Activated CD4-positive, alpha-beta T cell treated with anti-CD3 and anti-CD28 coated beads, Interleukin-2, amount 50 U/mL, for 4 hours (primary cell): ENCODE results near the gene KAZN.

Experiments used
- DNase-seq, 2 experiments: peaks; one replicate each; pipeline ENCODE4 v3.0.0-alpha.2; 2020

KAZN gene

DNA sequence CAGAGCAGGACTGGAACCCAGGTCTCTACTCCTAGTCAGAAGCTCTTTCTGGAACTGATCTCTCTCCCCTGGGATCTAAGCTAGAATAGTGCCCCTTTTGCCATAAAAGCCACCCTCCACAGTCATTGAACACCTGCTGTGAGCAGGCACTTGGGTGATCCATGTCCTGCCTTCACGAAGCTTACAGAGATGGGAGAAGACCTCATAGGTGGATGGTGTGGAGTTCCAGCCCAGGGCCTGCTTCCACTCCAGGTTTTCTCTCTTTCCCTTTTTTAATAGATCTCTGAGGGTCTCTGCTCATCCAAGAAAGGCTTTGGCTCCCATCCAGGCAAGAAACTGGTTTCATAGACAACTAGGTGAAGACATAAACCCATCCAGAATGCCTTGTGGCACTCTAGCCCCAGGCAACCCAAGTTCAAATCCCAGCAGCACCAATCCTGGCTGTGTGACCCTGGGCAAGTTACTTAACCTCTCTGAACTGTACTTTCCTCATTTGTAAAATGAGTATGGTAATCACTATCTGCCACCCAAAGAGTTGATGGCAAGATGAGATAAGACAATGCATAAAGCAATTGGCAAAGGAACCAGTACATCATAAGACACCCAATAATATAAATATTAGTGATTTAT is 508.7 kb downstream of the KAZN start:
- no peak for DNase-seq

DNA sequence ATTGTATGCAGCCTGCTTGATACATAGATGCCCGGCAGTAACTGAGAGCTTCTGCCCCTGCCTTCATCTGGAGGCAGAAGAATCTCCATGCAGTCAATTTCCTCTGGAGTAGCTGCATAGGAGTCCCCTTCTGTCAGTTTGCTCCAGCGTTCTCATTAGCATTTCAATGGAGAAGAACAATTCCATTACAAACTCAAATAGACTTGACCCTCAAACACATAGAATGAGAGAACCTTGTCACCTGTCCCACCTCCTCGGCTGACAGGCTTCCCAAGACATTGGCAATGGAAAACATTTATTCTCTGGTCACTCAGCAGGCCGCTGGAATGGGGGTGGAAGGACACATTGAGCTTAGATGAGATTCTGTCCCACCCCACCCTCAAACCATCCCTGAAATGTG is 509.4 kb downstream of the KAZN start:
- DNase-seq, result no peak

DNA sequence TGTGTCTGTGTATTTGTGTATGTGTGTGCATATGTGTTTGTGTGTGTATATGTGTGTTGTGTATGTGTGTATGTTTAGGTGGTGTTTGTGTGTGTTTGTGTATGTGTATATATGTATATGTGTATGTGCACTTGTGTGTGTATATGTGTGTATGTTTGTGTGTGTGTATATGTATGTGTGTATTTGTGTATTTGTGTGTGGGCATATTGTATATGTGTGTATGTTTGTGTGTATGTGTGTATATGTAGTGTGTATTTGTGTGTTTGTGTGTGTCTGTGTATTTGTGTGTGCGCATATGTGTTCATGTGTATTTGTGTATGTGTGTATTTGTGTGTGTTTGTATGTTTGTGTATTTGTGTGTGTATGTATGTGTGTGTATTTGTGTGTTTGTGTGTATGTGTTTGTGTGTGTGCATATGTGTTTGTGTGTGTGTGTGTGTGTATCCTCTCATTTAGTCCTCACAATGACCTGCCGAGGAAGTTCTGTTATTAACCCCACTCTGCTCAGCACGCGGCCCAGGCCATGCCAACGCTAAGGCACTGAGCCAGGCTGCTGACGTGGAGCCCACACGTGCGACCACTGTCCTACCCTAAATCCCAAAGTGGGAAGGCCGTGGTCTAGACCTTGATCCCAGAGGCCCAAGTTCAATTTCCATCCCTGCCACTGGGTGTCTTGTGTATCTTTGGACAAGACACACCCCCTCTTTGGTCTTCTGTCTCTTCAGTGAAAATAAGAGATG is 511.8 kb downstream of the KAZN start:
- DNase-seq, result no peak

DNA sequence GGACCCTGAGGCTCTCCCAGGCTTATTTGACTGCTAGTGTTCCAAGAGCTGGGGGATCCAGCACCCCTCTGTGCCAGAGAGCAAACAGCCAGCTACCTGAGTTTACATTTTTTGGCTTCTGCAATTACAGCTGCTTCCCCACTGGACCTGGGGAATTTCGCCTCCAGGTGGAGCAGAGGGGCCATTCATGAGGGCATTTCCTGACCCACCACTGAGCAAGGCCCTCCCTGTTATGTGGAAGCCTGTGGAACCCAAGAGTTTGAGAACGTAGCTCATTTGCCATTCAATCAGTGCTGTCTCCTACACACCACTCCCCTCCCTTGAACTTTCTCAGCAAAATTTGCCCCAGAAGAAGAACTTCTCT is 512.4 kb downstream of the KAZN start:
- DNase-seq, result no peak

DNA sequence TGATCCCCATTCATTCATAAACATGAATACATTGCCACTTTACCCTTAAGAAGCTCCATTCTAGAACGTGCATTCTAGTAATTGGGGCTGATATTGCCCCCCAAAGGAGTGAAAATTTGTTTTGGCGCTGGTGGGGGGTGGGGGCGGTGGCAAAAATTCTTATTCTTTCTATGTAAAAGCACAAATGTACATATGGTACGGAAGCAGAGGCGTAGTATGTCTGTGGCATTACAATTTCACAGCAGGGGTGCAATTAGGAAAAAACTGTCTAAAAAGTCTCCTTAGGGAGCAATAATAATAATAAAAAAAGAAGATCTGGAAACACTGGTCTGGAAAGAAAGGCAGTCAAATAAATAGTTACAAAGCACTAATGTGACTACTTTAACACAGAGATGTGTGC is 514.7 kb downstream of the KAZN start:
- DNase-seq, result no peak

DNA sequence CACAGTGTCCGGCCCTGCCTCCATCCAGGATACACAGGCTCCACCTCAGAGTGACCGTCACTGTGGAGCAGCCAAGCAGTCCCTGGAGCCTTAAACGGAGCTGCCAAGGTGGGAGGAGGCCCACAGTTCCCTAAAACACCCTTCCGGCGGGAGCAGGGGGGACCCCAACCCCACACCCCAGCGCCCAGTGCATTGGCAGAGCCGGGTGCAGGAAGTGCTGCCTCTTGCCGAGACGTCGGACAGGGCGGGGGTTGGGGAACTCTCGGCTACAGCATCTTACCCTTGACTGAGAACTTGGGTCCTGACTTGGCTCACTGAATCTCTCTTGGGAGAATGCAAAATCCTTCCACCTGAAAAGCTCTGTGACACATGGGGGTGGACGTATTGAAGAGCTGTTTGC is 516.4 kb downstream of the KAZN start:
- no peak for DNase-seq

DNA sequence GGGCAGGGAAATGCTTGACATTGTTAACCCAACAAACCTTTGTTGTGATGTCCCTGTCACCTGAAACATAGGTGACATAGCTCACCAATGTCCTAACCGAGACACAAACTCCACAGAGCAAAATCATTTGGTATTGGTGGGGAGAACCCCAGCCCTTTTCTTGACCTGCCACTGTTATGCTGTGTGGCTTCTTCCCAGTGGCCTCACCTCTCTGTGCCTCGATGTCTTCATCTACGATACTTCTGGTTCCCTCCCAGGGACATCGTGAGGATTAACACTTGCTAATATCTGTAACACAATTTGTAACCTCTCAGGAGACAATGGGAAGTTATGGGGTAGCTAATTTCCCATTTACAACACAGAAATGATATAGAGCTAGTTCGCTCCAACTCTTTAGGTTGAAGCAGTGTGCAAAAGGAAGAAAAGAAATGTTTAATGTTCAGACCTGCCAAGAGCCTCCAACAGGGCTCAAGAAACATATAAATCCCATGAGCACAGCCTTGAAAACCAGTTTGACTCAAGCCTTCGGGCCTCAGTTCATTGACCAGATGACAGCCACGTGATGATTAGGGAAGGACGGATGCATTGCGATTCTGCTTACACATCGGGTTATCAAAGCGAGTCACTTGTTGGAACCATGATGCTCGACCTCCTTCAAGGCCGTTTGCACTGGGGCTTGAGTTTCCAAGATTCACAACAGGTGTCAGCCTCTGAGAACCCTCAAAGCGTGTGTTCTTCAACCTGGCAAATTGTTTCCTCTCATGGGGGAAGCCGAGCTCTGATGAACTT is 517.3 kb downstream of the KAZN start:
- no peak for DNase-seq

DNA sequence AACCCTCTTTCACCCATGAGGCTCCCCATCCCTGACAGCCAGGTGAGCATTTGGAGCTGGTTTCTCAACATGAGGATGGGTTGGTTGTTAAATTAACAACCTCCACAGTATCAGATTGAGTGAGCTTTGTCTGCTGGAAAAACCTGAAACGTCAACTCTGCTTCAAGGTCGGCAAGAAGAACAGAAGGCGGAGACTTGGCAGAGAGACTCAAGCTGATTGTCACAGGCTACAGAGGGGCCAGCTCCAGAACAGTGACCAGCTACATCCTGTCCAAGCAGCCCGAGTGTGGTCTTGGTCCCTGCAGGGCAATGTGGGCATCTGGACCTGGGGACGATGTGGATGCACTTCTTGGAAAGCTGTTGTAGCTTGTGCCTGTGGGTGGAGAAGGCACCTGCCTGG is 518.5 kb downstream of the KAZN start:
- DNase-seq, result no peak

DNA sequence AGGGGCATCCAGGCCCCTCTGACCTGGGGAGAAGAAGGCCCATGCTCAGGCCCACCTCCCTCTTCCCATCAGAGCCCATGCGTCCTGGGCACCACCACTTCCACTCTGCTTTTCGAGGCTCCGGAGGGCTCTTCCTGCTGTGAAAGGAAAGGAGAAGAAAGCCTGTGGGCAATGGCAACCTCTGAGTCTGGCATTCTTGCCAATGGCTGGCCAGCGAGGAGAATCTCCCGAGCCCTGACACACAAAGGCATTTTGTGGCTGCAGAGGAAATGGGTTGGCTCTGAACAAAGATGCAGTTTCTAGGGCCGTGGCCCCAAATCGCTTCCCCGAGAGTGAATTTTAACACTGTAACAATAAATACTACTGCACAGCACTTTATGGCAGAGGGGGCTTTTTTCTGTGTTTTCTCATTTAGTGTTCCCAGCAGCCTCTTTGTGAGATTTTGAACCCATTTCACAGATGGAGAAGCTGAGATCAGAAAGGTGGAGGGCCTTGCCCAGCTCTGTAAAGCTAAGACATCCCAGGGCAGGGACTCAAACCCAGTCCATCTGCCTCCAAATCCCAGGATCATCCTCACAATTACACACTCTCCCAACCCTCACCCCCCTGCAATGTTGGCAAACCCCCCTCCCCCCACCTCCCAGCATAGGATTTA is 519.3 kb downstream of the KAZN start:
- DNase-seq, result no peak

DNA sequence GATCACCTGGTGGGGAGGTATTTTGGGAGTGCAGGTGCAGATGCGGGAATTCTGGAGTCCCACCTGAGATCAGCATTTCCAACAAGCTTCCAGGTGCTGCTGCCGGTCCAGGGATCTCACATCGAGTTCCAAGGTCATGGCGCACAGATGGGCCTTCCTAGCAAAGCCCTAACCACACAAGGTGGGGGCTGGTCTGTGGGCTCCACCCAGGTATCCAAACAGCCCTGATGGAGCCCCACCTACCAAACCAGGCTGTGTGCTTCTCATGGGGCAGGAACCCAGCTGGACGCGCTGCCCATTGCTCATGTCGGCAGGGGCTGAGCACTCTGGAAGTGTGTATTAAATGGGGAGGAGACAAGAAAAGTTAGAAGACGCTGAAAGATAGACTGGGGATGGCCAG is 520.1 kb downstream of the KAZN start:
- DNase-seq, result no peak

DNA sequence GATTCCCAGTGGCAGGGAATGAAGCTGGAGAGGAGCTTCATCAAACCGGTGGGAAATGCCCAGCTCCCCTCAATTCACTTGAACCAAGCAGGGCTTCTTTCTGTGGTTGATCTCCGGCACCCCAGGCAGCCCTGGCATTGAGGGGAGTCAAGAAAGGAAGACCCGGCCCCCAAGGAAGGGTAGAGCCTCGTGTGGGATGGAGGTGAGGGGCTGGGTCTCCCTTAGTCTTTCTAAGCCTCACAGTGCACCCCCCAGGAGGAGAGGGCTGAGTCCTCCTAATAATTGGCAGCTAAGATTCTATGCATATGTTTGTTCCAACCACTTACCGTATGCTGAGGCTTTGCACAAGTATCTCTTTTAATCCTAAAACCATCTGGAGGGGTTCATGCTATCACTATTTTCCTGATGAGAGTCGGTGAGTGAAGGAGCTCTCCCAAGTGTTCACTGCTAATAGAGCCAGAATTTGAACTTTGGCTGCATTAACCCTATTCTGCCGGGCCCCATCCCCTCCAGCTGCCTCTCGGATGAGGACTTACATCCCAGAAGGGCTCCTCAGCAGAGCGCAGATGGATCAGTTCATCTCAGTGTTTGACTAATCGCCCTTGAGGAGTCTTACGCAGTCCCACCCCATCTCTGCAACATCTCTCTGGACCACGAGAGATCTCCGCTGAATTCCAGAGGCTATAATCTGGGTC is 521.9 kb downstream of the KAZN start:
- no peak for DNase-seq

DNA sequence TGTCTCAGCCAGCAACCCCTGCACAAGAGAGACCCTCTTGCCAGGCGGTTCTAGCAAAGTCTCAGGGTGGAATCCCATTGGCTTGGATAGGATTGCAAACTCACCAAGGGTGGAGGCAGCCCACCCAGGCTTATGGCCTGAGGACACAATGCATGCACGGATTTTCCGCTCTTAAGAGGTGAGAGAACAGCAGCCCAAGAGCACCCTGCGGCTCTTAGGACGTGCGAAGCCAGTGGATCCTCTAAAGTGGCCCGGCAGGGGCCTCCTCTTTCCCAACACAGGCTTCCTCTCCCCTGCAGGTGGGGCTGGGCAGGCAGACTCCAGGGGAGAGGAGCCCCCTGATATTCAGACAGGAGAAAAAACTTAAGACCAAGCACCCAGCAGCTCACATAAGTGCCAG is 523.8 kb downstream of the KAZN start:
- no peak for DNase-seq

DNA sequence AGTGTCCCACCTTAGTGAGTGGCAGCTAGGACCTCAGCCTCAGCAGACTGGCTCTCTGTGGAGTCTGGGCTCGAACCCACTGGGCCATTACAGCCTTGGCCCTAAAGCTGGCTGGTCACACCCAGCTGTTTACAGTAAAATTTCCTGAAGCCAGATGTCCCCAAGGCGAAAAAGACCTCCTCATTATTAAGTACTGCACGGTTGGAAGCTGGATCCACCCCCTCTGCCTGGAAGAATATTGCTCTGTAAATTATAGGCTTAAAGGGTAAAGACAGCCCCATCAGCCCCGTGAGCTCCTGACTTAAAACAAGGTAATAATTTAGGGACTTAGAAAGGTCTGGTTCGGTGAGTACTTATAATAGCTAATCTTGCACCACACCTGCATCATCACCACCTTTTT is 524.8 kb downstream of the KAZN start:
- DNase-seq, result no peak

DNA sequence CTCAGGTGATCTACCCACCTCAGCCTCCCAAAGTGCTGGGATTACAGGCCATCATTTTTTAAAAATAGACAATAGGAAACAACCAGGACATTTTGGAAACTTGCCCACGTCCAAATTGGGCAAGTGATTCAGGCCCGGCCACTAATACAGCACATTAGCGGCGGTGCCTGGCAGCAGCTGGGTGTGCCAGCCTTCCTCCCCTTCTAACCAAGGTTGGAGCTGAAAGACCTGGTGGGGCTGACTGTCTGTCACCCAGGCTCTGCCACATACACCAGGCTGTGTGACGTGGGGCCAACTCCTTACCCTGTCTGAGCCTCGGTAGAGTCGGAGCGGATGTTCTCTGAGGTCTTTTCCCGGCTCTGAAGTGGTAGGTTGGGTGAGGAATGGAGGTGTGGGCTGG is 525.4 kb downstream of the KAZN start:
- DNase-seq, result no peak

DNA sequence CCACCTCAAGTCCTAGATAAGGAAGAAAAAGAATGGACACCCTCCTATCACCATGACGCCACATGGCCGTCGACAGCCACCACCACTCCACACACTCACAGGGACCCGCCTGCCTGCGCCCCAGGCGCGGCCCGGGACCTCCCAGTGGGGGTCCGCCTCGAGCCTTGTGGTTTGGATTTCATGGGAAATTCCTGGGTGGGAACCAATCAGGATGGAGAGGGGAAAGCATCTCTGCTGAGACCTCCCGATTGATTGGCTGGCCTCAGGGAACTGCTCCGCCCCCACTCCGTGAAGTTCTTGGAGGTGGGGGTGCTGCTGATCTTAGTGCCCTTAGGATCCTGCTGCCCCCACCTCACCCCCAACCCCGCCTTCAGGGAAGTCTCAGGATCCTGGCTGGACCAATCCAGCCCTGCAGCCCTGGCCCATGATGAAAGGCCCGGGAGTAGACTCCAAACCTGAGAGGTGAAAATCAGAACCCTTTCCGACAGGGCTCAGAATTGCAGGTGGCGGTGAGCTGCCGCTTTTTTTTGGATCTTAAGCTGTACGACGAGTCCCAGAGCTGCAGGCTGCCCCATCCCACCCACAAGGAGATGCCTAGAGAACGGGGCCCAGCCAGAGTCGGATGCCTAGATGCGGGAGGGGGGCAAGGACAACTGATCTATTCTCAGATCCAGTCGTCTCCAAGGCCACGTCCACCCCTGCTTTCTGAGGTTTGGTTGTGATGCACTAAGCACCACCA is 526.0 kb downstream of the KAZN start:
- no peak for DNase-seq

DNA sequence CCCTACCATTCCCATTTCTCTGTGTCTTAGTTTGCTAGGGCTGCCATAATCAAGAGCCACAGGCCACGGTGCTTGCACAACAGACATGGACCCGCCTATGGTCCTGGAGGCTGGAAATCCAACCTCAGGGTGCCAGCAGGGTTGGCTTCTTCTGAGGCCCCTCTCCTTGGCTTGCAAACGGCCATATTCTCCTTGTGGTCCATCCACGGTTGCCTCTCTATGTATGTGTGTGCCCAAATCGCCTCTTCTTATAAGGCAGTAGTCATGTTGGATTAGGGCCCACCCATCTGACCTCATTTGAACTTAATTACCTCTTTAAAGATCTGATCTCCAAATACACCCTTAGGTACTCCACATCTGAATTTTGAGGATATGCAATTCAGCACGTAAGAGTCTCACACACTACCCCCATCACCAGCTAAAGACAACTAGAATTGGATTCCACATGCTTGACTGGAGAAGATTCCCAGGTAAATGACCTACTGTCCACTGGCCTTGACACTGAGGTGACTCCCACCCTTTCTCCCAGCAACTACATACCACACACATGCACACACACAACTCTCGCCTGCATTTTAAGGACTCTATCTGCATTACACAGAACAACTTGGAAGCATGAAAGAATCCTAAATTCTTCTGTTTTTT is 526.7 kb downstream of the KAZN start:
- no peak for DNase-seq

DNA sequence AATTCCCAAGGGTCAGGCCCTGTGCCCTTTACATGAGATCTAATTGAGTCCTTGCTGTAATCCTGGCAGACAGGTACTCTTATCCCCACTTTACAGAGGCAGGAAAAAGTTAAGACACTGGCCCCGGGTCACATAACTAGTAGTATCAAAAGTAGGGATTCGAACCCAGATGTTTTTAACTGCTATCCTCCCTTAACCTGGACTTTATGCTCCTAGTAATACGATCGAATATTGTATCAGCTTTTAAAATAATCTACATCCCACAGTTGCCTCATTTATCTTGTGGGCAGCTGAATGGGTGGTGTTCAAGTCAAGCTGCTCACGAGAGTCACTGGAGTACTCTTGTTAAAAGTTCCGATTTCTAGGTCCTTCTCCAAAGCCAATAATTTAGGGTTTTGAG is 529.6 kb downstream of the KAZN start:
- DNase-seq, result no peak

DNA sequence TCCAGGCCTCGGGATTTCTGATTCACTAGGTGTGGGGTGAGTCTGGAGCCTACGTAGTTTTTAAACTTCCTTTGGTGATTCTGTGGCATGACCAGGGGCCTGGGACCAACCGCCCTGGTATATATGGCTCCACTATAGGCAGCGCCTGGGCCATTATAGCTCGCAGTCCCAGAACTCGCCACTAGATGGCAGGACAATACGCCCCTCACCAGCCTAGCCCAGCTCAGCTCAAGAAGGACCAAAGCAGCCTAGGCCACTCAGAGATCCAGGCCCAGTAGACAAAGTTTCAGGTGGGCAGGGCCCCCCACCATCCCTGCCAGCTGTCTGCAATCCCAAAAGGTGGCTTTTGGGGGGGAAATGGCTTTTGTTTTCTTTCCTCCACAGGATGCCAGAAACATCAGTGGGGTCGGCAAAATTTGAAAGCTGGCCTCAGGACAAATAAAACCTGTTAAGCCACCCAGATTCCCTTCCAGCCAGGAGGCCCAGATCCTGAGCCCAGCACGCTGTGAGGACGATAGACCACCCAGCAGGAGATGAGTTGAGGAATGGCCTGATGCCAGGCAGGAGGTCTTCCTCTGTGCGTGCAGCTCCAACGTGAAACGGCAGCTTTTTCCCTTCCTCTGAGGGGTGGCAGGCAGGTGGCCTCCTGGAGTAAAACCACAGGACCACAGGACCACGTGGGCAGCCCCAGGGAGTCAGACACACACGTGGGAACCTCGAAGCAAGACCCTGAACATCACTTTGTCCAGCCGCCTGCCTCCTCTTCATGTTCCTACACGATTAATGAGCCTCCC is 530.2 kb downstream of the KAZN start:
- peak; percentile 60 to 68 for DNase-seq

DNA sequence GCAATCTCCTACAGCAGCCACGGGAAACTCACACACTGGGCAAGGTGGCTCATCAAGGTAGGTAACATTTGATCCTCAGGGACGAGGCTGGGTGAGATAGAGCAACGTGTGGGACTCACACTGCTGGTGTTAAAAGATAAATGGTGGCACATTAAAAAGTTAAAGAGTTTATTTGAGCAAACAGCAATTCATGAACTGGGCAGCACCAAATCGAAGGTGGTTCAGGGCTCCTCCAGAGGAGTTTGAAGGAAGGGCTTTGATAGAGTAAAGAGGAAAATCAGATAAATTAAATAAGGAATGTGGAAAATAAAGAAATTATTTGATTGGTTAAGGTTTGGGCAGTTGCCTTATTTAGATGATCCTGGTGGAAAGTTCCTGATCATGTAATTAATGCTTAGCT is 531.5 kb downstream of the KAZN start:
- DNase-seq, result no peak

DNA sequence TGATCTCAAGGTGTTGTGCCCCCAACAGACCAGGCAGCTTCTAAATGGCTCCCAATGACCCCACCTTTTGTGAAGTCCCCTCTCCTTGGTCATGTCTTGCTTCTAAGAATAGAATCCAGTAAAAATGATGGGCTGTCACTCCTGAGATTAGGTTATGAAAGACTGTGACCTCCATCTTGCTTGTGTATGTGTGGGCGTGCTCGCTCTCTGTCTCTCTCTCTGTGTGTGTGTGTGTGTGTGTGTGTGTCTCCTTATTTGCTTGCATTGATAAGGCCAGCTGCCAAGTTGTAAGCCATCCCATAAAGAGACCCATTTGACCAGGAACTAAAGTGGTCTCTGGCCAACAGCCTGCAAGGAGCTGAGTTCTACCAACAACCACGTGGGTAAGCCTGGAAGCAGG is 532.1 kb downstream of the KAZN start:
- no peak for DNase-seq

DNA sequence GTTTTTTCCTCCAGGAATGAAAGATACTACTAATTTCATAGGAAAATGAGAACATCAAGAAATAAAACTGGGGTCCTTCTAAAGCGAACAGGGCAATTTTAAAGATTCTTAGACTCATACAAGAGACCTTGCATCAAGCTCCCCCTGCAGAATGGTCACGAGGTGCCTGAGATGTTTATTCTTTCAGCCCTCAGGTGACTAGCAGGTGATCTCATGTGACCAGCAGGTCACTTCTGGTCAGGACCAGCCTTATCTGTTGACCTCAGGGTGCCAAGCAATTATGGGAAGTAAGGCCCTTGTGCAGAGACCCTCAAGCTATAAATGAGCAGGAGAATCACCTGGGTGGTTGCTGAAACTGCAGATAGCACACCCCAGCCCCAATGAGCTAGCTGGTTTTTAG is 534.5 kb downstream of the KAZN start:
- no peak for DNase-seq
